ENCODE data around the gene FGA.

DNA sequence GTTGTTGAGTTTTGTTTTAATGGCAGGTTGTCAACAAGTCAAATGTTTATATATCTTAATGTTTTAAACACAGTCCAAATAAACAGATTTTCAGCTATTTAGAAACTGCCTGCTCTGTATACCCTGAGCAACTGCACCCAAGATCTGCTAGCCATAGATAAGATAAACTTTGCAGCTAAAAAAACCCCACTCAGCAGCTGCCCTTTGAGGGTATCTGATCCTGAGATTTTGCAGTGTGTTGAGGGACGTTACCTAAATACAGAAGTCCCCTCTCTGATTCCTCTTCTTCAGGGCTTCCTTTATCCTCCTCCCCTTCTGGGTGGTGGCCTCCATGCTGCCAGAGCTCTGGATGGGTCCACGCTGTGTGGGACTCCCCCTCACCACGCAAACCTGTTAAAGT, 32.9 kb upstream of the FGA start:
- TF ChIP-seq POLR2A (IDR thresholded peaks at IDR 0.05; ENCODE audit: borderline replicate concordance, extremely low read depth, insufficient read depth, insufficient read length): no peak
- TF ChIP-seq, protein P1, sequence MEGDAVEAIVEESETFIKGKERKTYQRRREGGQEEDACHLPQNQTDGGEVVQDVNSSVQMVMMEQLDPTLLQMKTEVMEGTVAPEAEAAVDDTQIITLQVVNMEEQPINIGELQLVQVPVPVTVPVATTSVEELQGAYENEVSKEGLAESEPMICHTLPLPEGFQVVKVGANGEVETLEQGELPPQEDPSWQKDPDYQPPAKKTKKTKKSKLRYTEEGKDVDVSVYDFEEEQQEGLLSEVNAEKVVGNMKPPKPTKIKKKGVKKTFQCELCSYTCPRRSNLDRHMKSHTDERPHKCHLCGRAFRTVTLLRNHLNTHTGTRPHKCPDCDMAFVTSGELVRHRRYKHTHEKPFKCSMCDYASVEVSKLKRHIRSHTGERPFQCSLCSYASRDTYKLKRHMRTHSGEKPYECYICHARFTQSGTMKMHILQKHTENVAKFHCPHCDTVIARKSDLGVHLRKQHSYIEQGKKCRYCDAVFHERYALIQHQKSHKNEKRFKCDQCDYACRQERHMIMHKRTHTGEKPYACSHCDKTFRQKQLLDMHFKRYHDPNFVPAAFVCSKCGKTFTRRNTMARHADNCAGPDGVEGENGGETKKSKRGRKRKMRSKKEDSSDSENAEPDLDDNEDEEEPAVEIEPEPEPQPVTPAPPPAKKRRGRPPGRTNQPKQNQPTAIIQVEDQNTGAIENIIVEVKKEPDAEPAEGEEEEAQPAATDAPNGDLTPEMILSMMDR (IDR thresholded peaks at IDR 0.05 in 2 of 3, conservative IDR thresholded peaks at IDR 0.05 in 1 of 3; ENCODE audit: borderline replicate concordance in 1 of 3, insufficient read depth in 1 of 3, low read depth in 2 of 3, low read length in 2 of 3): no peak
- TF ChIP-seq SP1 (IDR thresholded peaks at IDR 0.05; ENCODE audit: low read depth): no peak
- TF ChIP-seq TCF7L2 (IDR thresholded peaks at IDR 0.05; ENCODE audit: borderline replicate concordance, extremely low read depth, insufficient read depth, insufficient read length): no peak
- TF ChIP-seq, protein P2, sequence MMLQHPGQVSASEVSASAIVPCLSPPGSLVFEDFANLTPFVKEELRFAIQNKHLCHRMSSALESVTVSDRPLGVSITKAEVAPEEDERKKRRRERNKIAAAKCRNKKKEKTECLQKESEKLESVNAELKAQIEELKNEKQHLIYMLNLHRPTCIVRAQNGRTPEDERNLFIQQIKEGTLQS (IDR thresholded peaks at IDR 0.05): no peak
- TF ChIP-seq, protein P3, sequence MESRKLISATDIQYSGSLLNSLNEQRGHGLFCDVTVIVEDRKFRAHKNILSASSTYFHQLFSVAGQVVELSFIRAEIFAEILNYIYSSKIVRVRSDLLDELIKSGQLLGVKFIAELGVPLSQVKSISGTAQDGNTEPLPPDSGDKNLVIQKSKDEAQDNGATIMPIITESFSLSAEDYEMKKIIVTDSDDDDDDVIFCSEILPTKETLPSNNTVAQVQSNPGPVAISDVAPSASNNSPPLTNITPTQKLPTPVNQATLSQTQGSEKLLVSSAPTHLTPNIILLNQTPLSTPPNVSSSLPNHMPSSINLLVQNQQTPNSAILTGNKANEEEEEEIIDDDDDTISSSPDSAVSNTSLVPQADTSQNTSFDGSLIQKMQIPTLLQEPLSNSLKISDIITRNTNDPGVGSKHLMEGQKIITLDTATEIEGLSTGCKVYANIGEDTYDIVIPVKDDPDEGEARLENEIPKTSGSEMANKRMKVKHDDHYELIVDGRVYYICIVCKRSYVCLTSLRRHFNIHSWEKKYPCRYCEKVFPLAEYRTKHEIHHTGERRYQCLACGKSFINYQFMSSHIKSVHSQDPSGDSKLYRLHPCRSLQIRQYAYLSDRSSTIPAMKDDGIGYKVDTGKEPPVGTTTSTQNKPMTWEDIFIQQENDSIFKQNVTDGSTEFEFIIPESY (IDR thresholded peaks at IDR 0.05; ENCODE audit: extremely low read depth, insufficient replicate concordance, low read length): no peak
- TF ChIP-seq, protein P4, sequence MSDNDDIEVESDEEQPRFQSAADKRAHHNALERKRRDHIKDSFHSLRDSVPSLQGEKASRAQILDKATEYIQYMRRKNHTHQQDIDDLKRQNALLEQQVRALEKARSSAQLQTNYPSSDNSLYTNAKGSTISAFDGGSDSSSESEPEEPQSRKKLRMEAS (IDR thresholded peaks at IDR 0.05): no peak
- no peak for TF ChIP-seq SIN3A (IDR thresholded peaks at IDR 0.05; ENCODE audit: low read depth)
- no peak for TF ChIP-seq POLR2AphosphoS5 (IDR thresholded peaks at IDR 0.05; ENCODE audit: low read depth, low read length)
- no peak for TF ChIP-seq RAD21 (IDR thresholded peaks at IDR 0.05; ENCODE audit: low read depth)
- TF ChIP-seq ZFX (IDR thresholded peaks at IDR 0.05): no peak
- TF ChIP-seq, protein P5, sequence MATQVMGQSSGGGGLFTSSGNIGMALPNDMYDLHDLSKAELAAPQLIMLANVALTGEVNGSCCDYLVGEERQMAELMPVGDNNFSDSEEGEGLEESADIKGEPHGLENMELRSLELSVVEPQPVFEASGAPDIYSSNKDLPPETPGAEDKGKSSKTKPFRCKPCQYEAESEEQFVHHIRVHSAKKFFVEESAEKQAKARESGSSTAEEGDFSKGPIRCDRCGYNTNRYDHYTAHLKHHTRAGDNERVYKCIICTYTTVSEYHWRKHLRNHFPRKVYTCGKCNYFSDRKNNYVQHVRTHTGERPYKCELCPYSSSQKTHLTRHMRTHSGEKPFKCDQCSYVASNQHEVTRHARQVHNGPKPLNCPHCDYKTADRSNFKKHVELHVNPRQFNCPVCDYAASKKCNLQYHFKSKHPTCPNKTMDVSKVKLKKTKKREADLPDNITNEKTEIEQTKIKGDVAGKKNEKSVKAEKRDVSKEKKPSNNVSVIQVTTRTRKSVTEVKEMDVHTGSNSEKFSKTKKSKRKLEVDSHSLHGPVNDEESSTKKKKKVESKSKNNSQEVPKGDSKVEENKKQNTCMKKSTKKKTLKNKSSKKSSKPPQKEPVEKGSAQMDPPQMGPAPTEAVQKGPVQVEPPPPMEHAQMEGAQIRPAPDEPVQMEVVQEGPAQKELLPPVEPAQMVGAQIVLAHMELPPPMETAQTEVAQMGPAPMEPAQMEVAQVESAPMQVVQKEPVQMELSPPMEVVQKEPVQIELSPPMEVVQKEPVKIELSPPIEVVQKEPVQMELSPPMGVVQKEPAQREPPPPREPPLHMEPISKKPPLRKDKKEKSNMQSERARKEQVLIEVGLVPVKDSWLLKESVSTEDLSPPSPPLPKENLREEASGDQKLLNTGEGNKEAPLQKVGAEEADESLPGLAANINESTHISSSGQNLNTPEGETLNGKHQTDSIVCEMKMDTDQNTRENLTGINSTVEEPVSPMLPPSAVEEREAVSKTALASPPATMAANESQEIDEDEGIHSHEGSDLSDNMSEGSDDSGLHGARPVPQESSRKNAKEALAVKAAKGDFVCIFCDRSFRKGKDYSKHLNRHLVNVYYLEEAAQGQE (IDR thresholded peaks at IDR 0.05; ENCODE audit: low read depth): no peak
